CD4-positive, alpha-beta T cell treated with Interleukin-1 beta for 1 hour (primary cell): Measurements from ENCODE around the gene SIRT7.

Source experiments
- DNase-seq, 2 donors: peaks; one replicate each; pipeline ENCODE4 v3.0.0-alpha.2; 2020 to 2022

The SIRT7 gene

DNA sequence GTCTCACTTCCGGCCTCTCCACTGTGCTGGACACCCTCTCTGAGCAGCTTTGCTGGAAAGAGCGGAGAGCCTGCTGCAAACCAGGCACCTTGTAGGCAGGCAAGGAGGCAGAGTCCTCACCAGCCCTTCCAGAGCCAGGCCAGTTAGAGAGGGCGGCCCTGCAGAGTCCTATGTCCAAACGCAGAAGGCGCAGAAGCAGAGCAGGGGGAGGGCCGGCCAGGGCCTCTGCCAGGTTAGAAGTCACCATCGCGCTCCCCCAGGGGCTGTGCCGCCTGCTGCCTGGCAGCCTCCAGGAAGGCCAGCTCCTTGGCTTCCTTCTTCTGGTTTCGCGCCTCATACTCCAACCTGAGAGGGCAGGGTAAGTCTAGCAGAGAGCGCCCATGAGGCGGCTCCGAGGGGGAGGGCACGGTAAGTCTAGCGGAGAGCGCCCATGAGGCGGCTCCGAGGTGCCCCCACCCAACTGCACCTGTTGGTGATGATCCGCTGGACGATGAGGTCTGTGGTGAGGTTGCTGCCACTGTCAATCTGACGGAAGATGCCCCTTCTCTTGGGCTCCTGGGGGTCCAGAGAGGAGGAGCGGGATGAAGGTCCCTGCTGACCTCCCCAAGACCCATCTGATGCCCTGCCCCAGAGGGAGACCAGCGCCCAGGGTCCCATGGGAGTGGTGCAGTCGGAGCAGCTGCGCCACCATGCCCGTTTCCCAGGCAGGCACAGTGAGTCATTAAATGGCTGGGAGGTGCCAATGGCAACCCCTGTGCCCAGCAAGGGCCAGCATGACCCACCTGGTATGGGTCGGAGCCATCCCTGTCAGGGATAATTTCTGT is 13.2 kb downstream of the SIRT7 start:
- no peak for DNase-seq

DNA sequence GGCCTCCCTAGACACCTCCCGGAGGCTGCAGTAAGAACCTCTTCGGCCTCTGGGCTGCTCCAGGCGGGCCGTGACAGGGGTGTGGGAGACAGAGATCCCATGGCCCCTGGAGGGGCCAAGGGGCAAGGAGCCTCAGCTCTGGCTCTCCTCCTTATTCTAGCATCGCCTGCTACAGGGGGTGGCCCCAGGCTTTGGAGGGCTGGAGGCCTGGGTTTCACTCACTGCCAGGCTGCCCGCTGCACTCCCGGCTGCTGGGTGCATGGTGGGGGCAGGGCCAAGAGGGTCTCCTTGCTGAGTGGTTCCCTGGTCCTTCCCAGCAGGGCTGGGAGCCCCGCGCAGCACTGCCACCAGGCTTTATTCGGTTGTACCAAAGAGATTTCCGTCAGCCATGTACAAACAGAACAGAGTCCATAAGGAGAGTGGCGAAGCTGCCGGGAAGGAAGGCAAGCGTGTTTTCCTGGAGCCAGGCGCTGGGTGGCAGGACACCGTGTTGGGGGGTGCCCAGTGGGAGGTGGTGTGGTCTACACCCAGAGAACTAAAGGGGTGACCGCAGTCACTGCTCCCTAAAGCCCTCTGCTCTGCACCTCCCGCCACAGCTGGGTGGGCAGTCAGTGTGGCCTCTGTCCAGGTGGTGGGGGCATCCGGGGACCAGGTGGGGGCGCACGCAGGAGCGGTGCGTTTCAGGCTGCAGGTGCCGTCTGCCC is 13.9 kb downstream of the SIRT7 start:
- DNase-seq = no peak

DNA sequence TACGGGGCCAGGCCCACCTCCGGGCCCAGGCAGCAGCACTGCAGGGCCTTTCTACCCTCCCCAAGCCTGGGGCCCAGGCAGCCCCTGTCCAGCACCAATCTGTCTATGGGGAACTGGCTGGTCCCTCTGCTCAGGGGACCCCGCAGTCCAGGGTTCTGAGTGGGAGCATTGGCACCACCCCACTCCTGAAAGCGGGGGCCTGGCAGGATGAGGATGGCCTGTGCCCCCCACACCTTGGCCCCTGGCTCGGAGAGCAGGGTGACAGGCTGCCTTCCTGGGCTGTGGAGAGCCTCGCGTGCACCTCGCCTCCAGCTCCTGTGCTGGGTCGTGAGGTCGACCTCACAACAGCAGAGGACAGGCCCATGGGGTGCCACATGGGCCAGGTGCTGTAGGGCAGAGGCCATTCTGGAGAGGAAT is 14.6 kb downstream of the SIRT7 start:
- DNase-seq = no peak

- DNase-seq = no peak
These were observed 15.1 kb downstream of the SIRT7 start for GRCh38 chr17:81902653-81903414.

DNA sequence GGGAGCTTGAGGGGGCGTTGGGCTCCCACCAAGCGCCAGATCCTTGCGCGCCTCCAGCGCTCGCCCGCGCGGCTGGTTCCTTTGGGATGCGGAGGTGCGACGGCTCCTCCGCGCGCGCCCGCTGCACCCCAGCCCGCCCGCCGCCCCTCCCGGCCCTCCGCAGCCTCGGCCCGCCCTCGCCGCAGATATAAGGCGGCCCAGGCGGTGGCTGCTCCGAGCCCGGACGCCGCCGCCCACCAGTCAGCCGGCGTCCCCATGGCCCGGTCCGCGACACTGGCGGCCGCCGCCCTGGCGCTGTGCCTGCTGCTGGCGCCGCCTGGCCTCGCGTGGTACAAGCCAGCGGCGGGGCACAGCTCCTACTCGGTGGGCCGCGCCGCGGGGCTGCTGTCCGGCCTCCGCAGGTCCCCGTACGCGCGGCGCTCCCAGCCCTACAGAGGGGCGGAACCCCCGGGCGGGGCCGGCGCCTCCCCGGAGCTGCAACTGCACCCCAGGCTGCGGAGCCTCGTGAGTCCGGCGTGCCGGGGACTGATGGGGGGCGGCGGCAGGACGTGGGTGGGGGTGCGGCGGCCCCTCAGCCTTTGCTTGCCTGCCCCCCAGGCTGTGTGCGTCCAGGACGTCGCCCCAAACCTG is 15.8 kb downstream of the SIRT7 start, which contains the start of gene NPB:
NPB (plus strand) TSS at position 216 of the 630 bp plus-strand sequence; CDS start at position 256, 40 bp downstream.
- DNase-seq = no peak

- no peak for DNase-seq
These were observed 16.6 kb downstream of the SIRT7 start for GRCh38 chr17:81901167-81902022.

- no peak for DNase-seq
These were observed 17.7 kb downstream of the SIRT7 start for GRCh38 chr17:81900181-81900820.

GRCh38 chr17:81899514-81900166 is 18.3 kb downstream of the SIRT7 start:
- no peak for DNase-seq

GRCh38 chr17:81898885-81899284 is 19.1 kb downstream of the SIRT7 start:
- no peak for DNase-seq

DNA sequence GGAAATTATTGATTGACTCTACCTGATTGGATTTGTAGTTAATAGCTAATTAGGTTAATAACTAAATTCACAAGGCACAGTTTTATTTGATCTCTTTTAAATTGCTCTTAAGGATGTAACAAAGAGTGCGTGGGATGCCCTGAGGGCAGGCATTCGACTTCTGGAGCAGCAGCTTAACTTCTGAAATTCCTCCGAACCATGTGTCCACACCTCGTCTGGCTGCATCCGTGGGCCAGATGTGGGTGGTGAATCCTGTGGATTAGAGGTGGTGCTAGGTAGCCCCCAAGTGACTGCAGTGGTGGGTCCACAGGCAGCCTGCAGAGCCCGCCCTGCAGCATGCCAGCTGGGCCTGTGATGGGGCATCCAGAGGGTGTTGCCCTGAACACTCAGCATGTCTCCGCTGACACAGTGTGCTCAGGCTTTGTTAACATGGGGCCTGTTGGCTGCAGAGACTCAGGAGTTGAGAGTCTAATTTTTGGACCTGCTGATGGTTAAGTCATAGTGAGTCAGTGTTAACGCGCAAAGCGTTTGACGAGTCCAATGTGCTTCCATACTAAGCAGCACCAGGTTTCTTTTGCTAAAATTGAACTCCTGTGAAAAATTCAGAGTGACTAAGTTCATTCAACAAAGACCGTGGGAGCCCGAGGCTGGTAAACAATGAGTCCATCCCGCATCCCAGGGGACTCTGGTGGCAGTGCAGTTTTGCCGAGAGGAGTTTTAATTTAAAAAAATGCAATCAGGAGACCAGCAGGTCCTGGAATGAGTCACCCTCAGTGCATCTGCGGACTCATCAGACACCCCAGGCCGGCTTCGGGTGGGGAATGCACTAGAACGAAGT is 19.7 kb downstream of the SIRT7 start:
- no peak for DNase-seq

DNA sequence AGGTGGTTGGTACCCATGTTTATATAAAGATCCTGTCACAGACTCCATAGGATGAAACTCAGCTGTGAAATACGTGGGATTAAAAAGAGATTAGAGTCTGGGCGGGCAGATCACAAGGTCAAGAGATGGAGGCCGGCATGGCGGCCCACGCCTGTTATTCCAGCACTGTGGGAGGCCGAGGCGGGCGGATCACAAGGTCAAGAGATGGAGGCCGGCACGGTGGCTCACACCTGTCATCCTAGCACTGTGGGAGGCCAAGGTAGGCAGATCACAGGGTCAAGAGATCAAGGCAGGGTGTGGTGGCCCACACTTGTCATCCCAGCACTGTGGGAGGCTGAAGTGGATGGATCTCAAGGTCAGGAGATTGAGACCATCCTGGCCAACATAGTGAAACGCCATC is 22.6 kb downstream of the SIRT7 start:
- DNase-seq = no peak

DNA sequence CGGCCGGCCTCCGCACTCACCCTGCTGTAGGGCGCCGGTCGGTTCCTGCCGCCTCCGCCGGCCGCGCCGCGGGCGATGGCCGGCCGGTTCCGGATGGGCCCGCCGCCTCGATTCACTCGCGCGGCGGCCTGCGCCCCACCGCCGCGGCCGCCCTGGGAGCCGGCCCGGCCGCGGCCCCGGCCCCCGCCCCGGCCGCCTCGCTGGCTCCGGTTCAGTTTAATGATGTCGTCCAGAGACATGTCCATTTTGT is 26.7 kb downstream of the SIRT7 start:
- DNase-seq = no peak

DNA sequence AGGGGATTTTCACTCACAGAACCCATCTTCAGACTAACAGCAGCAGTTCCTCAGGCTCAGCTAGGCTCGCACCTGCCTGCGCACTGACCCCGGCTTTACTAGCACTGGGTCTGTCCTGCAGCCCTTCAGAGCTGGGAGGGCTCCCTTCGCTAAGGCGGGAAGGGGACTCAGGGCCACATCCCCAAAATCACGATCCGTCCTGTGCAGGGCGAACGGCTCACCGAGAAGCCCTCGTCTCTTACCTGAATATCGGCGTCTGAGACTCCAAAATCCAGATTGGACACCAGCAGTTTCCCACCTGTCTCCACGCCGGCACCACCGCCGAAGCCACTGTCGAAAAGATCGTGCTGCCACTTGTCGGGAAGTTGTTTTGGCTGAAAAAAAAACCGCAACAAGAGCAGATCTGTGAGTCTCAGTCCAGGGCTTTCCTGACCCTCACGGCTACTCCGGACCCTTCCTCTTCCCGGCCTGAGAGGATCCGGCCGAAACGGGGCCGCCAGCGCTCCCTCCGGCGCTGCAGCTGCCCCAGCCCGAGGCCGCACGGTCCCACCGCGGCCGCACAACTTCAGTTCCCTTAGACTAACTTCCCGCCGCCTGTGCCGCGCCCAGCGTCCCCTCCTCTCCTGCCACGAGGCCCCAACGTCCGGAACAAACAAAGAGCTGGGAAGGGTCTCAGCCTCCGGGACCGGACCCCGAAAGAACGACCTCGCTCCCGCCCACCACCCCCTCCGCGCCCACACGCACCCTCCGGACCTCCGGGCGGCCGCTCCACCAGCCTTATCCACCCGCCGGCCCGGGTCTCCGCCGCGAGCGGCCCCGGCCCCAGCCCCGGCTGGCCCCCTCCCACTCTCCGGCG is 27.3 kb downstream of the SIRT7 start:
- DNase-seq = no peak

DNA sequence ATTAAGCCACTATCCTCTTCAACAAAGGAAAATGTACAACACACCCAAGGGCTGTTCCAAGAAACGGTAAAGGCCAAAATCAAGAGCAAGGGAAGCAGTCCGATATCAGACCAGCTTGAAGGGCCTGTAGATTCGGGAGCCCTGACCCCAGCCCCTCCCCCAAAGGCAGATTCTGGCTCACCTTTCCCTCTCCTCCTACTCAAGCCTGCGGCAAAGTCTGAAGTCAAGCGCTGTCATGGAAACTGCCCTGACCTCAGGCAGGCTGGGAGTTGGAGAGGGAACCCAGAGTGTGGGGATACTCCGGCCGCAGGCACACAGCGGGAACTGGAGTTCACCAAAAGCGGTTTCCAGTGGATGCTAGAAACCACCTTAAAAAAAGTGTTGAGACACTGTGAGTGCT is 28.4 kb downstream of the SIRT7 start:
- no peak for DNase-seq

DNA sequence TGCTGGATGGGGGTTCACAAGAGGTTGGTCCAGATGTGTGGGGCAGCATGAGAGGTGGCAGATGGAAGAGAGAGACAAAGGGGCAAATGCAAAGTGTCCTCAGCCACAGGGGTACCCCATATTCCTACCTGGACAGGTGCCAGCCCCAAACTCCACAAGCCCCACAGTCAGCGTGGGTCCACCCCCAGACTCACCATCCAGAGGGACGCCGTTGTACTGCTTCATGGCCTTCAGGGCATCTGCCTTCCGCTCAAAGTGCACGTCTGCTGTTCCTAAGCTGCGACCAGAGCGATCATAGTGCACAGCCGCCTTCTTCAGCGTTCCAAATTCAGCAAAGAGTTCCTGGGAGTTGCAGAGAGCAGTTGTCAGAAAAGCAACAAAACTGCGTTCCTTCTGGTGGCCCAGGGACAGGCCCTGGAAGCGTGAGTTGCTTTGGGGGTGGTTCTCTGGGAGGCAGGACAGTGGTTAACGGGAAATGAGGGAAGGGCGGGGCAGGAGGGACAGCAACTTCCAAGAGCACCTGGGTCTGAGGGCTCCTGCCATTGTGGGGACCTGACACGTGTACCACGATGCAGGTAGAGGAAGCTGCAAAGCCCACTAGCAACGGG is 28.9 kb downstream of the SIRT7 start:
- DNase-seq = no peak

DNA sequence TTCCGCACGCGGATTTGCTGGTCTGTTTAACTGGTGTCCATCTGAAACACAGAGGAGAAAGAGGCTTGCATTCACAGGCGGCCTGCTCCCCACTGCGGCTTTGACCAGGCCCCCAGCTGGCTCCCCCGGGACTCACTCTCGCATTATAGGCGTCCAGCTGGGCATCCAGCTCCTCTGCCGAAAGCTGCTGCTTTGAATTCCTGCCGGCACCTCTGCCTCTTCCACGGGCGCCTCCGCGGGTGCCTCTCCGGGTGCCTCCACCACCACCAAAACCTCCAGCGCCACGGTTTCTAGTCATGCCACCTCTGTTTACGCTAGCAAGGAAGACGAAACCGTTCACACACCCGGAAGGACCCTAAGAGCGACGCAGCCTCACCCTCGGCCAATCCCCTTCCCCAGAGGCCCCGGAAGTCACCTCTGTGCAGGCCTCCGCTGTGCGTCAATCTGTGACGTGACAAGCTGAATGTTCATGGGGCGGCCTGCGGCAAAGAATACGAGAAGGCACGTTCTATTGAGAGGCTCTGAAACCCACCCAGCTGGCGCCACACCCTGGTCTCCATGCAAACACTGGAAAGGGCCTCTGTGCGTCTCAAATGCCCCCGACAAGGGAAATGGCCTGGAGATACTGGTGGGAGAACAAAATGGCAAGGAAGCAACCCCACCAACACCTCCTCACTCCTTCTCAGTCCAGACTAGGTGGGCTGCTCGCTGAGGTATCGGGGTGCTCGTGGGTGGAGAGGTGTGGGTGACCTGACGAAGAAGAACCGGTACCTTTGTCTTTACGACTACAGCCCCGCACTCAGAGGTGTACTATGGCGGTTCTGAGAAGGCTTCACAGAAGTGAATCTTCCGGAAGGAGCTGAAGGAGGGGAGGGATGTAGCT is 29.6 kb downstream of the SIRT7 start:
- DNase-seq = no peak

DNA sequence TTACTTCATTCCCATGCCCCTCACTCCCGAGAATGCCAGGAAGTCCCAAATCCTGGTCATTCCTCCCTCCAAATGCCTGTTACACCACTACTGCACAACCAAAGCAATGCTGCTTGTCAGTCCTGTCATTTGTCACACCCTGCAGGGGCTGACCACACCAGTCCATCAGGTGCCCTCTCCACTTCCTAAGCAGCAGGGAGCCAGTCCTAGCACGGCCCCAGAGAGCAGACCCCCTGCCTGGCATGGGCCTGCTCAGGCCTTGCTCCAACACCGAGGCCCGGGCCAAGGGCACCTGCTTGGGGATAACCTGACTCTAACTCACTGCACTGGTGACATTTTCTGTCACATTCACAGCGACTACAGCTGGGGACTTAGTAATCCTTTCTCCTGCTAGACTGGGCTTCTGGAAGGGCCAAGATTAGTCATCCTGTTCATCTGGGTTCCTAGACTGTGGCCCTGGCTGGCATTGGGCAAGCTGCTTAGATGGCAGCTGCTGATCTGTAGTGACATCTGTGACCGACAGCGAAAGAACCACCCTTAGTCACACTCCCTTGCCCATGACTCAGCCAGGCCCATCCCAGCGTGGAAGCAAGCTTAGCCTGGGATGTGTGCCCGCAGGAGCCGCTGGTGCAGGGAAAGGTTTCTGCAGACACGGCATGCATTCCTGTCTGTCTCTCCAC is 32.0 kb downstream of the SIRT7 start:
- no peak for DNase-seq
